ENCODE results near the gene IL21R.

DNA sequence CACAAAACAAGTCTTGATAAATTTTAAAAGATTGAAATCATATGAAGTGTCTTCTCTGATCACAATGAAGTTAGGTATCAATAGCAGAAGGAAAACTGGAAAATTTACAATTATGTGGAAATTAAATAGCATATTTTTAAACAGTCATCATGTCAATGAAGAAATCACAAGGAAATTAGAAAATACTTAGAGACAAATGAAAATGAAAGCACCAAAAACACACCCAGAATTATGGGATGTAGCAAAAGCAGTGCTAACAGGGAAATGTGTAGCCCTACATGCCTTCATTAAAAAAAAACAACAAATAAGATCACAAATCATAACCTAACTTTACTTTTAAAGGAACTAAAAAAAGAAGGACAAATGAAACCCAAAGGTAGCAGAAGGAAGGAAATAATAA lies 7.5 kb upstream of the IL21R start:
- TF ChIP-seq POLR2AphosphoS5 (IDR thresholded peaks at IDR 0.05; ENCODE audit: insufficient read depth, low read depth, low read length) (no peak), GATA2 (IDR thresholded peaks at IDR 0.05; ENCODE audit: insufficient read depth, insufficient read length, low read depth, low read length) (no peak), POLR2A (IDR thresholded peaks at IDR 0.05; ENCODE audit: low read depth, low read length) (no peak), EZH2 (IDR thresholded peaks at IDR 0.05; ENCODE audit: borderline replicate concordance, low read depth, low read length, severe bottlenecking) (no peak)
- TF ChIP-seq, protein P1, sequence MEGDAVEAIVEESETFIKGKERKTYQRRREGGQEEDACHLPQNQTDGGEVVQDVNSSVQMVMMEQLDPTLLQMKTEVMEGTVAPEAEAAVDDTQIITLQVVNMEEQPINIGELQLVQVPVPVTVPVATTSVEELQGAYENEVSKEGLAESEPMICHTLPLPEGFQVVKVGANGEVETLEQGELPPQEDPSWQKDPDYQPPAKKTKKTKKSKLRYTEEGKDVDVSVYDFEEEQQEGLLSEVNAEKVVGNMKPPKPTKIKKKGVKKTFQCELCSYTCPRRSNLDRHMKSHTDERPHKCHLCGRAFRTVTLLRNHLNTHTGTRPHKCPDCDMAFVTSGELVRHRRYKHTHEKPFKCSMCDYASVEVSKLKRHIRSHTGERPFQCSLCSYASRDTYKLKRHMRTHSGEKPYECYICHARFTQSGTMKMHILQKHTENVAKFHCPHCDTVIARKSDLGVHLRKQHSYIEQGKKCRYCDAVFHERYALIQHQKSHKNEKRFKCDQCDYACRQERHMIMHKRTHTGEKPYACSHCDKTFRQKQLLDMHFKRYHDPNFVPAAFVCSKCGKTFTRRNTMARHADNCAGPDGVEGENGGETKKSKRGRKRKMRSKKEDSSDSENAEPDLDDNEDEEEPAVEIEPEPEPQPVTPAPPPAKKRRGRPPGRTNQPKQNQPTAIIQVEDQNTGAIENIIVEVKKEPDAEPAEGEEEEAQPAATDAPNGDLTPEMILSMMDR (IDR thresholded peaks at IDR 0.05; ENCODE audit: extremely low read depth in 1 of 2, insufficient read depth in 1 of 2, low read depth in 1 of 2, low read length in 2 of 2): no peak
- TF ChIP-seq, protein P2, sequence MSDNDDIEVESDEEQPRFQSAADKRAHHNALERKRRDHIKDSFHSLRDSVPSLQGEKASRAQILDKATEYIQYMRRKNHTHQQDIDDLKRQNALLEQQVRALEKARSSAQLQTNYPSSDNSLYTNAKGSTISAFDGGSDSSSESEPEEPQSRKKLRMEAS (IDR thresholded peaks at IDR 0.05; ENCODE audit: insufficient read depth, insufficient read length): no peak
